ENCODE measurements around the gene TRIOBP.

GRCh38 chr22:37703906-37704305 lies 7.1 kb downstream of the TRIOBP start:
- TF ChIP-seq POLR2A (IDR thresholded peaks at IDR 0.05) (no peak), CTCF (IDR thresholded peaks at IDR 0.05) (no peak)
